NCI-H460 (cell line): ENCODE data around the gene KCNF1. TPM values are rescaled to one million over a fixed set of nuclear protein-coding genes. Genes with fewer than 3 reads are reported as not detected.

Source experiments
- DNase-seq: peaks from one replicate; pipeline ENCODE4 v3.0.0-alpha.2; 2016; ENCODE audit warnings: low read depth; ENCODE audit errors: extremely low read depth
- total RNA-seq: library from RNA; depleted of rRNA; stranded (reverse); fragments of >200 nt; shearing (Covaris generic); gene quantifications from 2 replicates; pipeline ENCODE4 v1.2.3, GENCODE V29; 2014

Gene KCNF1
- total RNA-seq, 1 experiment from 2014 or later = 1.6 TPM

DNA sequence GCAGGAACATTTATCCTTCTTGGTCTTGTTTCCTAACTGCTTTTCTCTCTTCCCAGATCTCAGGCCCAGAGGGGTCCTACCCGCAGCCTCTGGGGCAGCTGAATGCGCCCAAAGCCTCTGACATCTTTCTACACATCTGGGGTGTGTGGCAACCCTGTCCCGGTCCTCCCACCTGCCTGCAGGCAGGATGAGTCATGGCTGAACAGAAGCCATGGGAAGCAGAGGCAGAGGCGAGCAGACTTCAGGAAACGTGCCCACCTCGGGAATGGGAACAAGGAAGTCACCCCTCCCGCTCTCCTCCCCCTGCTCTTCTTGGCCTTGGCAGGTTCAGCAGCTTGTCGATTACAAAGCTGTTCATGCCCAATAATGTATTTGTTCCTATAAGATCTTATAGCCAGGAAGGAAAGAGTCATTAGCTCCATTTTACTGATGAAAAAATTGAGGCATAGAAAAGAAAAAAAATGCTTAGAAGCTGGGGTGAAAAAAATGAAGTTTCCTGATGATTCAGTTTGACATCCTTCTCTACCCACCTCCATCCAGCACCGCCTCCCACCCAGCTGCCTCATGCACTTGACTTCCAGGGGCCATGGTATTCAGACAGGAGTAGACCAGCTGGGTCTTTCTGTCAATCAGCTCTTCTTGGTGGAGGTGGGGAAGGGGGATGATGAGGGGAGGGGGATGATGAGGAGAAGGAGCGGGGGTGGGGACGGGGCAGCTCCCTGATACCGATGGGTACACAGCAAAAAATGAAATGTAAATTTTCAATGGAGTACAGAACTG lies 10.4 kb upstream of the KCNF1 start:
- peak; percentile 15 for DNase-seq

DNA sequence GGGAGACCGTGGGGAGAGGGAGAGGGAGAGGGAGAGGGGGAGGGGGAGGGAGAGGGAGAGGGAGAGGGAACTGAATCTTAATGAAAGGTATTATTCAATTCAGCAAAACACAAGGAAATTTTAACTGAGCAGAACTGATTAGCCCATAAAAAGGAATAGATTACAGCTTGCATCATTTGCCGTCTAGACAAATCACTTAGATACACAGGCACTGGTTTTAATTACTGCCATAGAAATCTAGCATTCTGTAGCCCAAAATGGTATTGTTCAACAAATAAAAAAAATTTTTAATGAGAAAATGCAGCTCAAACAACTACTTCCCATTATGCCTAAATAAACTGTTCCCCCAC lies 7.9 kb upstream of the KCNF1 start:
- DNase-seq = no peak

DNA sequence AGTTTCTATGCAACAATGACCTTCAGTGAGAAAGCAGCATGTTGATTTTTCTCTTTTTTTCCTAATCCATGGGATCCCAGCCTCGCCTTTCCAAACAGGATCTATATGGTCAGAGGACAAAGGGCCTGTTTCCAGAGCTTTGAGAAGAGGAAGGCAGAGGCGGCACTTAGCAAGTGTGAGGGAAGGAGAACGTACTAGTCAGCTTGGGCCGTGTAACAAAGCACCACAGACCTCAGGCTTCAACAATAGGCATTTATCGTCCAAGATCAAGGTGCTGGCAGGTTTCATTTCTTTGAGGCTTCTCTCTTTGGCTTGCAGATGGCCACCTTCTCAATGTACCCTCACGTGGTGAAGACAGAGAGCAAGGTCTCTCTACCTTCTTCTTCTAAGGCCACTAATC lies 7.3 kb upstream of the KCNF1 start:
- no peak for DNase-seq

DNA sequence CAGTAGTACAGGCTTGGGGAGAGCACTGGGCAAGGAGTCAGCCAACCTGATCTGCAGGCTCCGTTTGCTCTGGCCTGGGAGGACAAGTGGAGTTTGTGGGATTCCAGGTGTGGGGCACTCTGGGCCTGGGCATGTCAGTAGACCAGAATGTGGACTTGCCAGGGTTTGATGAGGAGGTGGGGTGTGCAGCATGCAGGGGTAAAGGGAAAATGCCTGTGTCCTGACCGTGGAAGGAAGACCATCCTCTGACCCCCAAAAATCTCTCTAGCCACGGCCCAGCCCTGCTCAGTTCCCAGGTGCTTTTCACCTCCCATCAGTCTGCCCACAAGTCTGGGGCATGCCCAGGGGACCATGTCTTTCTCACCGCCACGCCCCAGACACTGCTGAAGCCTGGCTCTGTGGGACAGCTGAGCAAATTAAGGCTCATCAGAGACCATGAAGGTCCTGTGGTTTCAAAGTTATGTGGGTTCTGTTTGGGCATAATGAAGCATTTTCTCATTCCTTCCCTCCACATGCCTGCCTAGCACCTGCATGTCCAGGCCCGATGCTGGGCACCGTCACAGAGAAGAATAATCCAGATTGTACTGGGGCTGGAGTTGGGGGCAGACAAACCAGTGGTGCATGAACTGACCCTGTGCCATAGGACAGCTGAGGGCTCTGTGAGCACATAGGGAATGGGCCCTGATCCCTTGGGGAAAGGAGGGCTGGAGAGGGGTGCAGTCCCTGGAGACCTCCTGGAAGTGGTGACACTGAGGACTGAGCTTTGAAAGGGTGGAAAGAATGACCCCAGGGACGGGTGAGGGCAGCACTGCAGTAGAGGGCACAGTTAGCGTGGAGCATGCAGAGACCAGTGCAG lies 6.5 kb upstream of the KCNF1 start:
- no peak for DNase-seq

DNA sequence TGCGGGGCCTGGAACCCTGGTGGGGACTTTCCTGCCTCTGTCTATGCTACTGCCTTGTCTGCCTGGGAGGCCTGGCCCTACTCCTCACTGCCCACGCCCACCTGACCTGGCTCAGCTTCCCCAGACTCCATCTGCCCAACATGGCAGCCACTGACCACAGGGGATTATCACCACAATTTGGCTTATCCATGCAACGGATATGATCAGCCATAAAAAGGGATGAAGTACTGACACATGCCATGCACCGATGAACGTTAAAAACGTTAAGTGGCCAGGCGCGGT lies 5.9 kb upstream of the KCNF1 start:
- no peak for DNase-seq

DNA sequence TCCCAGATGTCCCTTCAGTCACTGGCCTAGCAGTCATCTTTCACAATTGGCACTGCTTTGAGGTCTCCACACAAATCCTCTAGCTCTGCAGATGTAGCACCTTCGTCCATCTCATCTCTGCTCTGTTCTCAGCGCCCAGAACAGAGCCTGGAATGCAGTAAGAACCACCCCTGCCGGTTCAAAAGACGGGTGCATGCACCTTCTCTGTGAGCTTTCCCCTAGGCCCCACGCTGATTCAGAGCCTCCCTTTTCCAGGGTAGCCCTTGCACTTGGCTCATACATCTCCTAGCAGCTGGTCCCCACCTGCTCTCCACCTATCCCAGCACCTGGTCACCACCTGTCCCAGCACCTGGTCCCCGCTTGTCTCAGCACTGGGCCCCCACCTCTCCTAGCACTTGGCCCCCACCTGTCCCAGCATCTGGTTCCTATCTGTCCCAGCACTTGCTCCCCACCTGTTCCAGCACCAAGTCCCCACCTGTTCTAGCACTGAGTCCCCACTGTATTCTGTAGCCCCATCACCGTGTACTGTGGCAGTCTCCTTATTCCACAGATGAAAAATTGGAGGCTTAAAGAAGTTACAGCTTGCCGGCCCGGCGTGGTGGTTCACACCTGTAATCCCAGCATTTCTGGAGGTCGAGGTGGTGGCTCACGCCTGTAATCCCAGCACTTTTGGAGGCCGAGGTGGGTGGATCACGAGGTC lies 4.7 kb upstream of the KCNF1 start:
- DNase-seq = no peak

DNA sequence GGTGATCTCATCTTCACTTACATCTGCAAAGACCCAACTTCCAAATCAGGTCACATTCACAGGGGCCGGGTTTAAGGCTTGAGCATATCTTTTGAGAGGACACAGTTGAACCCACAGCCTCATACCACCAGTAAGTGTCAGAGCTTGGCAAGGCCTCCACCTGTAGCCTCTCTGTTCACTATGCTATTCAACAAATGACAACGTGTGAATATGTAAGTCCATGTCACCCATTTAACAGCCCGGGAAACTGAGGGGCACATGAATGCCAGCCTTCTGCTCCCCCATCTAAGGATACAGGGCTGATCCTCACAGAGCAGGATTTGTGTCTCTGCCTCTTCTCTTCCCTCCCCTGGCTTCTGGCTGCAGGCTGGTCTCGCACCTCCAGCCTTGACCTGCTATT lies 3.5 kb upstream of the KCNF1 start:
- no peak for DNase-seq

DNA sequence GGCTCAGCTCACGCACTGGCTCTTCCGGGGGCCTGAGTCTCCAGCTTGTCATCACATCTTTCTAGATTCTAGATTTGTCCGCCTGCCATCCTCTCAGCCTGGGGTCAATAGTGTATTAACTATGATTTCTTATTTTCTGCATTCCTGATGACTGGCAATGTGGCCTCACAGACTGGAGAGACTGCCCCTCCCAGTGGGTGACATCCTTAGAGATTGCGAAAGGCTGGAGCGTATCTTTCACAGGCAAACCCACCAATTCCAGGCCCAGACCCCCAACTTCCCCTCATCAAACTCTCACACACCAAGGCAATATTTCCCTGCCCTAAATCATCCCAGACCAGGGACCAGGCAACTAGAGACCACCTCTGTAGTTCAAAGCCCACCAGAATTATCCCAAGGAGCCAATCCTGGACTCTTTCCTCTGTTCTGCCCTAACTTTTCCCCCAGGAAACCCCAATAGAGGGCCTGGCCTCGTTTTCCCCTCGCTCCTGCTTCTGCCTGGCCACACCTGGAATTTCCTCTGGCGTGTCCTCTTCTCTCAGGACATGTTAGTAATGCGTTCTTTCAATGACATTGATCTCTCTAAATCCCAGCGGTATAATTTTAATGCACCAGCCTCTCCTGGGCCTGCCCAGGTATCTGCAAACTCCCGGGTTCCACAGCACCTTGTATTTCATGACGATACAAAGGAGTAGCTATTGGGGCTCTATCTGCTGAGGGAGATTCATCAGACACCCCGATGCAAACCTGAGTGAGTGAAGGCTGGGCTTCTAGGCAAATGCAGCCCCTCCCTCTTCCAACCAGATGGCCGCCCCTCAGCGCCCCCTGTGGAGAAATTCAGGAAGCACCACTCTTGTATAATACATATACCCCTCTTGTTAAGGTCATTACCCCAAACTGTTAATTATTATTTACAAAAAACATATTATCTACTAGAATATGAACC lies 2.4 kb upstream of the KCNF1 start:
- DNase-seq = peak; percentile 30

DNA sequence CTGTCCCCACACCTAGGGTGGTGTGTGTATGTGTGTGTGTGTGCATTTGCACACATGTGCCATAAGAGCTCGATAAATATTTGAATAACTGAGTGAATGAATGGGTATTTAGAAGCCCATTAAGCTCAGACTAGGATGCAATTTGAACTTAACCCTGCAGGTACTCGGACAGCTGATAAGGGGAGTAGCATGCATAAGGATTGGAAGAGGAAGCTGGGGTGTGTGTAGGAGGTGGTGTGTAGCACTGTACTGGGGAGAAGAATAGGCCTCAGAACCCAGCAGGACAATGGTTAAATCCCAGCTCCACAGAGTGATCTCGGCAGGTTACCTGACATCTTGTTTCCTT lies 1.8 kb upstream of the KCNF1 start:
- no peak for DNase-seq

DNA sequence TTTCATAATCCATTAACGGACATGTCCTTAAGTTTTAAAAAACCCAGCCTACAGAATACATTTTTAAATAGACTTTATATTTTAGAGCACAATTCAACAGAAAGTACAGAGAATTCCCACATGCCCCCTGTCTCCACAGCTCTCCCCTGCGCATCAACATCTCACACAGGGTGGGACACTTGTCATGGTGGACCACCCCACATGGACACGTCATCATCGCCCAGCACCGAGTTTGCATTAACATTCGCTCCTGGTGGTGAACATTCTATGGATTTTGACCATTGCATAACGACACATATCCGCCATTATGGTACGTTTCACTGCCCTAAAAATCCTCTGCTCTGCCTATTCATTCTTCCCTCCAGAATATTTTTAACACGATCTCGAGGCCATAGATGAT lies 1.1 kb upstream of the KCNF1 start:
- no peak for DNase-seq

DNA sequence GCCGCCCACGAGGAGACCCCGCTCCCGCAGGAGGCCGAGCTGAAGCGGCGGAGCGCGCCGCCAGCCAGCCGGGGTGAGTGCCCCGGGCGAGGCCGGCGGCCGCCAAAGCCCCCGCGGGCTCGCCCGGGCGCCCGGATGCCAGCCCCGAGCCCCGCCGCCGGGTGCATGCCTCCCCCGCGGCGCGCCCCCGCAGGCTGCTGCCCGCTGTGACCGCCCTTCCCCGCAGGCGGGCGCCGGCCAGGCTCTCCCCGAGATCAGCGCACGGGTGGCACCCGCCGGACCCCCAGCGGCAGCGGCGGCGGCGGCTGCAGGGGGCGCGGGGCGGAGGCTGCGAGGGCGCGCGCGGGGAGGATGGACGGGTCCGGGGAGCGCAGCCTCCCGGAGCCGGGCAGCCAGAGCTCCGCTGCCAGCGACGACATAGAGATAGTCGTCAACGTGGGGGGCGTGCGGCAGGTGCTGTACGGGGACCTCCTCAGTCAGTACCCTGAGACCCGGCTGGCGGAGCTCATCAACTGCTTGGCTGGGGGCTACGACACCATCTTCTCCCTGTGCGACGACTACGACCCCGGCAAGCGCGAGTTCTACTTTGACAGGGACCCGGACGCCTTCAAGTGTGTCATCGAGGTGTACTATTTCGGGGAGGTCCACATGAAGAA lies 470 bp downstream of the KCNF1 start:
- no peak for DNase-seq

DNA sequence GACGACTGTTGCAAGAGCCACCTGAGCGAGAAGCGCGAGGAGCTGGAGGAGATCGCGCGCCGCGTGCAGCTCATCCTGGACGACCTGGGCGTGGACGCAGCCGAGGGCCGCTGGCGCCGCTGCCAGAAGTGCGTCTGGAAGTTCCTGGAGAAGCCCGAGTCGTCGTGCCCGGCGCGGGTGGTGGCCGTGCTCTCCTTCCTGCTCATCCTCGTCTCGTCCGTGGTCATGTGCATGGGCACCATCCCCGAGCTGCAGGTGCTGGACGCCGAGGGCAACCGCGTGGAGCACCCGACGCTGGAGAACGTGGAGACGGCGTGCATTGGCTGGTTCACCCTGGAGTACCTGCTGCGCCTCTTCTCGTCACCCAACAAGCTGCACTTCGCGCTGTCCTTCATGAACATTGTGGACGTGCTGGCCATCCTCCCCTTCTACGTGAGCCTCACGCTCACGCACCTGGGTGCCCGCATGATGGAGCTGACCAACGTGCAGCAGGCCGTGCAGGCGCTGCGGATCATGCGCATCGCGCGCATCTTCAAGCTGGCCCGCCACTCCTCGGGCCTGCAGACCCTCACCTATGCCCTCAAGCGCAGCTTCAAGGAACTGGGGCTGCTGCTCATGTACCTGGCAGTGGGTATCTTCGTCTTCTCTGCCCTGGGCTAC lies 1.2 kb downstream of the KCNF1 start:
- DNase-seq = no peak

DNA sequence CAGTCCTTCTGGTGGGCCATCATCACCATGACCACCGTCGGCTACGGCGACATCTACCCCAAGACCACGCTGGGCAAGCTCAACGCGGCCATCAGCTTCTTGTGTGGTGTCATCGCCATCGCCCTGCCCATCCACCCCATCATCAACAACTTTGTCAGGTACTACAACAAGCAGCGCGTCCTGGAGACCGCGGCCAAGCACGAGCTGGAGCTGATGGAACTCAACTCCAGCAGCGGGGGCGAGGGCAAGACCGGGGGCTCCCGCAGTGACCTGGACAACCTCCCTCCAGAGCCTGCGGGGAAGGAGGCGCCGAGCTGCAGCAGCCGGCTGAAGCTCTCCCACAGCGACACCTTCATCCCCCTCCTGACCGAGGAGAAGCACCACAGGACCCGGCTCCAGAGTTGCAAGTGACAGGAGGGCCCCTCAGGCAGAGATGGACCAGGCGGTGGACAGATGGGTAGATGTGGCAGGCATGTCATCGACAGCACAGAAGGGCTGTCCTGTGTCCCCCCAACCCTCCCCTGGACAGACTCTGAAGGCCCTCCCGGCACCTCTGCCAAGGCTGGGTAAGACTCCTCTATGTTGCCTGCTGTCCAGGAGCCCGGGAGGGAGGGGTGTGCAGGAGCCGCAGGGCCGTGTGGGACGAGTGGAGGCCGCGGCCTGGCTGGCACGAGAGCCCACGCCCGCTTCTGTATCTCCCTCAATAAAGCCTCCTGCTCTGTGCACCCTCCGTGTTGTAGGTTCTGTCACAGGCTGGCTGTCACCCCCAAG lies 2.0 kb downstream of the KCNF1 start:
- DNase-seq = no peak

DNA sequence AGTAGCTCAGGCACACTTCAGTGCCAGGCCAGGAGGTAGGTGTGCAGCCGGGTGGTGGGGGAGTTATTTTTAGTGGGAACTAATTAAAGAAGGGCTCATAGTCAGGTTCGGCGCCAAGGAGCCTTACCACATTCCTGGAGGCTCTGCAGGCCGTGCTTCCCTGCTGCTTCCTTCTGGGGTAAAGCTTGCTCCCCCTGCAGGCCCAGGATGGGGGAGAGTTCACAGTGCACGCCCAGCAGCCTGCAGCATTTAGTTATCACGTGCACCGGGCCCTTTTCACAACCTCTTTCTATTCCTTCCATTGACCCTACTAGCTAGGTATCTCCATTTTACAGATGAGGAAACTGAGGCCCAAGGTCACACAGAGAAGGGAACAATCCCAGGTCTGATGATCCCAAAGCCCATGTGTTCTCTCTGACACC lies 2.5 kb downstream of the KCNF1 start:
- DNase-seq = no peak

DNA sequence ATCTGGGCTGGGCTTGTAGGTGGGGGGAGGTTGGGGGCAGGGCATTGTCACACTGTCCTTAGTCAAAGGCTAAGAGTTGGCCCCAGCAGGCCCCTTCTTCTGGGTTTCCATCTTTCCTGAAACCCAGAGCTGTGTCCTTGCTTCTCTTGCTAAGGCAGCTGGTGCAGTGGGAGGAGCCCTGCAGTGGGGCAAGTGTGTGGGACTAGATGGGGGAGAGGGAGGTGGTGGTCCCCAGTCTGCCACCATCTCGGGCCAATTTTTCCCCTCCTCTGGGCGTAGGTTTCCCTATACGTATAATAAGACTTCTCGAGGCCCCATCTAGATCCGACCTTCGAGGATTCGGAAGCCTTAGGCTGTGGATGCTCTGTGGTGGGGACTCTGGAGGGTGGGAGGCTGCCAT lies 3.5 kb downstream of the KCNF1 start:
- DNase-seq = no peak

DNA sequence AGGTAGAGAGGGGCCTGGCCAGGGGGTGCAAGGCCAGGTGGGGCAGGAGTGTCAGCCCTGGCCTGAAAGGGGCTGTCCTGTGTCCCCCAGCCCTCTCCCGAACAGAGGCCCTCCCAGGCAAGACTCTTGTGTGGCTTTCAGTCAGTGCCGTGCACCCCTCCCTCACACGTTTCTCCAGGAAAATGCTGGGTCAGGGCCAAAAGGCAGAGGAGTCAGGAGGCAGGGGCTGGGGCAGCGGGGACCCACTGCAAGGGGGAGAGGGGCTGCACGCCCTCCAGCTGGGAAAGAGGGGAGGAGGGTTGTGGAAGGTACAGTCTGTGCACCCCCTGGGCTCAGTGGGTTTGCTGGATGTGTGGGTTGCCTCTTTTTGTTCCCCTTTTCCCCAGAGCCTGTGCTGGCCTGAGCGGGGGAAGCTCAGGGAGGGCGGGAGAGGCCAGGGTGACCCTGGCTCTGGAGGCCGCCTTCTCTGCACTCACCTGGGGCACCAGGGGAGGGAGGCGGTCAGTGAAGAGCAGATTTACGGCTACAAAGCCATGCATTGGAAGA lies 4.1 kb downstream of the KCNF1 start:
- DNase-seq = no peak

DNA sequence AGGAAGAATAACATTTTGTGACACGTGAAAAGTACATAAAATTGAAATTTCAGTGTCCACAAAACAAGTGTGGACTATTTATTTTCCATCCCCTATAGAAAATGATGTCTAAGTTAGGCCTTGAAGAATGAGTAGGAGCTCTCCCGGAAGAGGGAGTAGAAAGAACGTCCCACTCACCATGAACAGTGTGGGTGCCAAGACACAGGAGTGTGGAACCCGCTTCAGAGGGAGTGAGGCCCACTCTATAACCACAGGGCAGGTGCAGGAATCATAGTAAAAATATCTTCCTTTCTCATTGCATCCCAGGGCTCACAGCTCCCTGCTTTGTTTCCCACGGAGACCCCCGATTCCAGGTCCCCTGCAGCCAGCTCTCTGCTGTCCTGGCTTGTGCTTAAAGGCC lies 5.2 kb downstream of the KCNF1 start:
- no peak for DNase-seq

DNA sequence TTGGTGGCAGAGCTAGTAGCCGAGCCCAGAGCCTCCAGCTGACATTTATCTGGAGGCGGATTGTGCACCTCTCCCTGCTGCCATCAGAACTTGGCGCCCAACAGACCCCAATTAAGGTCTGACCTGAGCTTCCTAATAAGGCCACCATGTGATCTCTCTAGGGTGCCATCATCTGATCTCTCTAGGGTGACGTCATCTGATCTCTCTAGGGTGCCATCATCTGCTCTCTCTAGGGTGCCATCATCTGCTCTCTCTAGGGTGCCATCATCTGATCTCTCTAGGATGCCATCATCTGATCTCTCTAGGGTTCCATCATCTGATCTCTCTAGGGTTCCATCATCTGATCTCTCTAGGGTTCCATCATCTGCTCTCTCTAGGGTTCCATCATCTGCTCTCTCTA lies 6.2 kb downstream of the KCNF1 start:
- no peak for DNase-seq
